GM21390 (cell line): Measurements from ENCODE around the gene EPB41L3.
"Not testable (repeated sequence)": the region's sequence is repeated elsewhere in the genome, so short reads cannot be mapped to it uniquely, and the experiment has no call there.

Experiments
- ATAC-seq: cut with Tn5 transposase; IDR thresholded peaks from one replicate; pipeline ENCODE4 v1.9.1; 2021; ENCODE audit not compliant: unreplicated experiment

Gene EPB41L3

DNA sequence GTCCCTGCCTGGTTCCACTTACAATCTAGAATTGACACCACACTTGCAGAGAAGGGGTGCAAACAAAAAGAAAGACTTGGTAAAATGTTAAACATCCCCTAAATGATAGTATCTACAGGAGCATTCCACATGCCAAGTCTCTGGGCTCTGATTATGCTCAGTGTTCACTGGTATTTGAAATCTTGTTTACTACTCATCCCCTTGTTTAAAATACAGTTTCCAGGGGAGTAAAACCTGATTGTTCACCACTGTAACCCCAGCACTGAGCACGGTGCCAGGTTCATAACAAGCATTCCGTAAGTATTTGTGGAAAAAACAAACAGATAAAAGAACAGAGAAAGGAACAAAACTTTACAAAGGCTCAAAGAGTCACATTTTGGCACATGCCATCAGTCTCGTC is 11.7 kb downstream of the EPB41L3 start:
- no peak for ATAC-seq

- ATAC-seq: no peak
Measured at GRCh38 chr18:5530629-5531178, 13.1 kb downstream of the EPB41L3 start.

DNA sequence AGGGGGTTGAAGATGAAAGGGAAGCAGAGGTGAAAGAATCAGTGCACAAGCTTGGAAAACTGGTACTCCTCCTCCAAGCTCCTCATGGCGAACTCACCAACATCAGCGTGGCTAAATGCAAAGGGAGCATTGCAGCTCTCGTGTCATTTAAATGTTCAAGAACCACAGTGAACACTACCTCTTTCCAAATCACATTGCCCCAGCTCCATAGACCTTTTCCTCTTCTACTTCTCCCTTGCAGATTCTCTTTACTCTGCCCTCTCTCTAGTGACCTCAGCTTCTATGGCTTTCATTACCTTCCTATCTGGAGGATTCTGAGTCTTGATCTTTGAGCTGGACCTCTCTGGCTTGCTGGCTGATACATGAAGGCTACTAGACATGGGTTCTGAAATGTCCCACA is 14.3 kb downstream of the EPB41L3 start:
- ATAC-seq: no peak

GRCh38 chr18:5527603-5528002 is 16.2 kb downstream of the EPB41L3 start:
- ATAC-seq: no peak

DNA sequence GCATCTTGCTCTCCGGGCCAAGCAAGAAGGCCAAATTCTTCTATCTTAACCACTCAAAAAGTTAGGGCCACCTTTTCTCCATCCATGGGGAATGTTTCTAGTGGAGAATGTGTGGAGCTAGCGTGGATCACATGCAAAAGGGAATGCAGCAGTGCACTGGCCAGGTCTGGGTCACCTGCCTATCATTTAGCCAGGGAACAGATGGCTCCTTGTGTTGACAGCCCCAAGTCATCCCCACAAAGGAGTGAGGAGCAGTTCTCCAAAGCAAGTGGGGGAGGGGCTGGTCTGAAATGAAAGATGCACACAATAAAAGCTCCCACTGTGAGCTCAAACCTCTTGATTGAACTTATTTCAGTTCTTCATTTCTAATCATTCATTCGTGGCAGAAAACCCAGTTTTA is 19.1 kb downstream of the EPB41L3 start:
- ATAC-seq: no peak

GRCh38 chr18:5521000-5521399 is 22.8 kb downstream of the EPB41L3 start:
- ATAC-seq: no peak

- no peak for ATAC-seq
Measured at GRCh38 chr18:5520464-5520863, 23.3 kb downstream of the EPB41L3 start.

DNA sequence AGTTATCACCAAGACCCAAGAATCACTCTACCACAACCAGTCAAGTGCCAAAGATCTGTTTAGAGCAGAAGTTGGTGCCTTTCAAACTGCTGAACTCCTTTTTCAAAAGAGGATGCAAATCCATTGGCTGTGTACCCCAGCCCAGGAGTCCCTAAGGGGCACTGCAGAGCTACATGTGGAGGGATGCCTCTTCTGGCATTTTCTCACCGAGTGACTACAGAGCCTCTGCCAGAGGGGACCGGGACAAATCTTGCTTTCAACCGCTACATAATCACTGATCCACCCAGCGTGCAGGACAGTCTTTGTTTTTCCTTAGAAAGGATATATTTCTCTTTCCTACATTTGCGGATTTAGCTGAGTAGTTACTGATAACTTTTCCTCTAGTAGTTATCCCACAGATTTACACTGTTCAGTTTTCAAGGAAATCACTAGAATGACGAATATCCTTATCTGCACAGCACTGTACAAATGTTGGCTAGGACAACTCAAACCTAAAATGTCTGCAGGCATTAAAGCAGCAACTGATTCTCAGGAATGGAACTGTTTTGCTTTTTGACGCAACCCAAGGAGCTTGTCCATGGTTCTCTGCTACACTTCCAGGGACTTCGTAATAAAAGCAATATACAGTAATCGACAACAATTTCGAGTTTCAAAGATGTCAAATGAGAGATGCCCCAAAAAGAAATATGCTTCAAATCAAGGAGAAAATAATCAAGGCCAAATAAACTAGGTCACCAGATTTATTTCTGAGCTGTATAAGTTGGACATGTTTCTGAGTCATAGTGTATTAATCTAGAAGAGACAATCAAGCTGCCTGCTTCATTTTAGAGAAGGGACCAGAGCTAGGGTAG is 24.1 kb downstream of the EPB41L3 start:
- ATAC-seq: no peak

DNA sequence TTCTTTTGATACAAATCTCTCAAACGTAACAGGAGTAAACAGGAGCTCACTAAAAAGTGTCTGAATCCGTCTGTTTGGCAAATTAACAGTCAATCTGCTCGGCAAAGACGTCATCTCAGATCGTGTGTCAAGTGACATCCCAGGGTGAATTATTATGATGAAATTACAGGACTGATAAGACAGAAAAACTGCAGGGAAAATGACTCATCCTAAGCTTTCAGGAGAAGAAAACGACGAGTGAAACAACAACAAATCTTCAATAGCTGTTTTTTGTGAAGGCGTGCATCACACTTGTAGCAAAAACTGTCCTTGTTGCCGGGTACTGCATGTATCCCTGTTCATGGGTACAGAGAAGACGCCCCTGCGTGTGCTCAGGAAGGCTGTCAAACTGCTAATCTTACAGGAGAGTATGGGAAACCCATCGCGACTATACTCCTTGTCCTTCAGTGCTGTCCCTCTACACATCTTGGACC is 24.9 kb downstream of the EPB41L3 start:
- ATAC-seq: no peak

GRCh38 chr18:5518179-5518770 is 25.5 kb downstream of the EPB41L3 start:
- ATAC-seq: no peak

- no peak for ATAC-seq
Measured at GRCh38 chr18:5516841-5517240, 27.0 kb downstream of the EPB41L3 start.

DNA sequence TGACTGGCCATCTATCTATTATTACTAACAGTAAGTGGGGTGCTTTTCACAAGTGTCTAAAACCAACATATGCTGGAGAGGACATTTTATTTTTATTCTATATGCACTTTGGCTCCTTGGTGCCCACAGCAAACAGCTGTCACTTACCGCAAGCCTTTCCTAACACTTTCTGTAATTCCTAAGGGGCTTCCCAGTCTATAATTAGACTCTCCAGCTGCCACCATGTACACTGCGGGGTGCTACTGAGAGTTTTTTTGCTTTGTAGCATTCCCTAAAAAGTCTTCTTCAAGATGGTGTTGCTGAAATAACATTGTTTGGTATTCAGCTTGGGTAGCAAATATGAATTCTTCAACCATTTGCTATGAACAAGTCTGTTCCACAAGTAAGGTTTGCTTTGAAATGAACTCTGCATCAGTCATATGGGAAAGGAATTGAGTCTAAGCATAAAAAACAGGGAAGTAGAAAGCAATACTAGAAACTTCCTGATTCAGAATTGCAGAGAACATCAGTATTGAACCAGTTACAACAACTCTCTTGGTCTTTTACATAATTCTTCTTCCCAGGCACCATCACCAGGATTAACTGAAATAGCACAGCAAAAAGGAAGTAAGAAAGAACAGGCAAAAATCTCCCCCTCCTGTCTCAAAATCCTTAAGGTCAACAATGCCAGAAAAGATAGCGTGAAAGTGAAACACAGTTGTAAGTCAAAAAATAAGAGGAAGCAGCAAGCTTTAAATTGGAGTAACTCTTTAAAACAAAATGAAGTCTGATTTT is 28.6 kb downstream of the EPB41L3 start:
- no peak for ATAC-seq

DNA sequence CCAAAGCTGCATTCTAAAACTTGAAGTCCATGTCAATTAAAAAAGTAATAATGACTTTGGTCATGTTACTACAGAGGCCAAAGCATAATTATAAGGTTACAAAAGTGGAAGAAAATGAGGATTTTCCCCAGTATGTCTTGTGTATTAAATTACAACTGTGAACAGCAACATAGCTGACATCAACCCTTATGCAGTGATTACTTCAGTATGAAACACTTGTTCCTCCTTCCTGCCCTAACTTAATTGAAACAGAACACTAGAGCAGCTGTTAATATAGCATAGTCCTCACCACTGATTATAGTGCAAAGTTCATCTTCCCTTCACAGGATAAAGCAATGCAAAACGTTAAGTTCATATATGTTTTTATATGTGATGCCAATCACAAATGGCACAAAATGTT is 29.9 kb downstream of the EPB41L3 start:
- no peak for ATAC-seq

DNA sequence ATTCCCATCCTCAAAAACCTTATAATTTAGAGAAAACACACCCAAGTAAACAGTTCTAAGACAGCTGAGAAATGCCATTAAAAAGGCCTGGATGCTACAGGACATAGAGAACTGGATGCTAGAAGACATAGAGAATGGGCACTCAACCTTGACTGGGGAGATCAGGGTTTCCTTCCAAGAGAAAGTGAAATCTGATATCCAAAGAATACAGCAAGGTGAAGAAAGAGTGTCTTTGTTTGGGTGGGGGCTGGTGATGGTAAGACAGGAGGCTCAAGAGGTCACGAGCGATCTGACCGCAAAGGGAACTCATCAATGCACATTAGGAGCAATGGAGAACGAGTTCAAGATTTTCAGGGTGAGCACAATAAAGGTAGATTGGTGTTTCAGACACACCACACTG is 31.6 kb downstream of the EPB41L3 start:
- no peak for ATAC-seq

- not testable (repeated sequence) for ATAC-seq
Measured at GRCh38 chr18:5511541-5511940, 32.3 kb downstream of the EPB41L3 start.

DNA sequence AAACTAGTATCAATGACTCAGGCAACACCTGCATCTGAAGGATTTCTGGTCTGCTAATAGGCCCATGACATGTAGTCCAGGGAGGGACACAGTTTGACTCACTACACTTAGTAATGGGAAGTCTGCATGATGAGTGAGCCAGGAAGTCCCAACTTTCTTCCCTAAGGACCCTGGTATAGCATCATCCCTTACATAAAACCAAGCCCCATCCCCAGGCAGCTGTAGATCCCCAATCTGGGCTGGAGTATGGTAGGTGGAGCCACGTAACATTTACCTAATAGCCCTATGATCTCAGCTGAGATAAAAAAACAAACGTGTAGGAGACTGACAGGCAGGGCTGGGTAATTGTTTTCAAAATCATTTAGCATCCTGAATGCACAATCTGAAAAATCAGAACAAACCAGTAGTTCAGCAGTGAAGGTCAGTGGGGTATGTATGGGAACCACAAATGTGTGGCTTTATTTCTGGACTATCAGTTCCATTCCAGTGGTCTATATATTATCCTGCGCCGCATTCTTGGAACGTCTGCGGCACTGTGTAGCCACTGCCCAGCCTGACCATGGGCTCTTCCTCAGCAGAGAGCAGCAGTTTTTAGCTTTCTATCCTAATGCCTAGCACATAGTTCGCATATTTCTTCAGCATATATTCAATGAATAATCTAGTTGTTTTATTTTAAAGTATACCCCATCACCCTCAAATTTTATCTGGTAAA is 33.5 kb downstream of the EPB41L3 start:
- no peak for ATAC-seq

DNA sequence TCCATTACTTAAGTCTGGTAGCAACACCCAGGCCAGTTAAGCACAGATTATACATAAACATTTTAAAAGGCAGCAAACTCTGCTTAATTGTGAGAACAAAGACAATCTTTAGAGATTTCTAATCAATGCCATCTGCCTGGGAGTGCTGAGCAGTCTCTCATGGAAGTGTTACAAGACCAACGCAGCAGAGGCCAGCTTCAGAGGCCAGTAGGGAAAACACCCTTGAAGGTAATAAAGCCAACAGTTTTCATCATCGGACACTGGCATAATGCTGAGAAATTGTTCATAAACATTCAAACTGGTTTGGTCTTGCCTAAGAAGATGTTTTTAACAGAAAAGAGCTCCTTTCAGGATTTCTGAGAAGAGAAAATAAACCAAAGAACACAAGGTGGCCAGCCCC is 35.0 kb downstream of the EPB41L3 start:
- ATAC-seq: no peak

DNA sequence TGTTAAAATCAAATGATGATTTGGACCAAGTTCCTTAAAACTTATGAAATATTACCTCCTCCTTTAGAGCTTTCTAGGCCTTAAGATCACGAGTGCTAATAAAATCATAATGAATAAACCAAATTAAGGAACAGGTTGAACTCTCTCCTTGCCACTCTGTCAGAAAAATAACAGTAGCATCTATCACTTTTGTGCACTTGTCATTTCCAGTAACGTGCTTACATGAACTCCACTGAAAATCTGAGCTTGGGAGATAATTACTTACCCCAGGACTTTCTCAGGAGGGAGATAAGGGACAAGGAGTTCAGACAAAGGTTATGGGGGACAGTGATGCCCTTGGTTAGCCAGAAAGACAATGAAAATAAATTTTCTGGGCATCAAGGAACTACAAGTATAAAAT is 36.0 kb downstream of the EPB41L3 start:
- no peak for ATAC-seq

DNA sequence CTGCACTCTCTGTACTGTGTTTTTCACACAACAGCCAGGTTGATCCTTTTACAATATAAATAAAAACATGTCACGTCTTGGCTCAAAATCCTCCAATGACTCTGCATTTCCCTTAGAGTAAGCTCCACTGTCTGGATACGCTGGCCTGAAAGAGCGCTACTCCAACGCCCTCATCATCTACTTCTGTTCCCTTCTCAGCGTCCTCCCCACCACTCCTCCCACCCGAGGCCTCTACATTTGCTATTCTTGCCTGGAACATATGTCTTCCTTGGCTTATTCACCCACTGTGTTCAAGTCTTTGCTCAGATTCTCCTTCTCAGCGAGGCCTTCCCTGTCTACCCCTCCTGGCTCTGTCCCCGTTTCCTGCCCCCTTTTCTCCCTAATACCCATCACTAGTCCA is 37.6 kb downstream of the EPB41L3 start:
- ATAC-seq: no peak

GRCh38 chr18:5503740-5504139 is 40.1 kb downstream of the EPB41L3 start:
- no peak for ATAC-seq
